ENCODE results near the gene C3orf18.

Gene C3orf18

DNA sequence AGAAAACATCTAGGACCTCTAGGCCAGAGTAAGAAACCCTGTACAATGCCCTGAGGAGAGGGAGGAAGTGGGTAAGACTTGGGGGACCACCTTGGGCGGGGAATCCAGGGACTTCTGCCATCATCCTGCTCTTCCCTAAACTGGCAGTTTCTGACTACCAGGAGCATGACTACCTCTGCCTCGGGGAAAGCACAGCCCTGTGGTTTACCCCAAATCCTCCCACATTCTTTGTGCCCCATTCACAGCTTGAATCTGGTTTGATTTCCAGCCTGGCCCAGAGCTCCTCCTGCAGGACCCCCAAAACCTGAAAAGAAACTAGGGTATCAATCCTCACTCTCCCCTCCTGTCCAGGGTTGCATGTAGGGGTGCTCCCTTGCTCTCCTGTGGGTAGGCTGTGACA, 4.7 kb downstream of the C3orf18 start:
- H3K4me3 ChIP-seq (ENCODE audit: low read length) = no peak overlapping the region
- peak; percentile 86 for DNase-seq (ENCODE audit: low read depth)
- TF ChIP-seq, protein P1, sequence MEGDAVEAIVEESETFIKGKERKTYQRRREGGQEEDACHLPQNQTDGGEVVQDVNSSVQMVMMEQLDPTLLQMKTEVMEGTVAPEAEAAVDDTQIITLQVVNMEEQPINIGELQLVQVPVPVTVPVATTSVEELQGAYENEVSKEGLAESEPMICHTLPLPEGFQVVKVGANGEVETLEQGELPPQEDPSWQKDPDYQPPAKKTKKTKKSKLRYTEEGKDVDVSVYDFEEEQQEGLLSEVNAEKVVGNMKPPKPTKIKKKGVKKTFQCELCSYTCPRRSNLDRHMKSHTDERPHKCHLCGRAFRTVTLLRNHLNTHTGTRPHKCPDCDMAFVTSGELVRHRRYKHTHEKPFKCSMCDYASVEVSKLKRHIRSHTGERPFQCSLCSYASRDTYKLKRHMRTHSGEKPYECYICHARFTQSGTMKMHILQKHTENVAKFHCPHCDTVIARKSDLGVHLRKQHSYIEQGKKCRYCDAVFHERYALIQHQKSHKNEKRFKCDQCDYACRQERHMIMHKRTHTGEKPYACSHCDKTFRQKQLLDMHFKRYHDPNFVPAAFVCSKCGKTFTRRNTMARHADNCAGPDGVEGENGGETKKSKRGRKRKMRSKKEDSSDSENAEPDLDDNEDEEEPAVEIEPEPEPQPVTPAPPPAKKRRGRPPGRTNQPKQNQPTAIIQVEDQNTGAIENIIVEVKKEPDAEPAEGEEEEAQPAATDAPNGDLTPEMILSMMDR (IDR thresholded peaks at IDR 0.05; ENCODE audit: insufficient read depth, low read depth, low read length, missing control alignments) = no peak

DNA sequence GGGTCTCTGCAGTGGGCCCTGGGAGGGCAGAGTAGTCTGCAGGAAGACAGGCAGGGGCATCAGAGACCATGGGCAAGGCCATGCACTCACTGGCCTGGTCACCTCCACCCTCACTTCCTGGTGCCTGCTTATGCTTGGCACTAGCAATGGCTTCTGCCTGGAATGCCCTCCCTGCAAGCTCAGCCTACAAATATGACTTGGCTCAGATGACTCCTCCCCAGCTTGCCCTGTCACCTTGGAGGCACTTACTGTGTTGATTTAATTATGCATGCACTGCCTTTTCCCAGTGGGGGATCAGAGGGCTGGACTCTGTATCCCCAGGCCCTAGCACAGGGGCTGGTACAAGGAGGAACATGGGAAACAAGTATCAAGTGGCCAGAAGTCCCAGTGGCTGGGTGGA, 7.8 kb downstream of the C3orf18 start:
- no peak overlapping the region for H3K4me3 ChIP-seq (ENCODE audit: low read length)
- peak; percentile 48 for DNase-seq (ENCODE audit: low read depth)
- TF ChIP-seq, protein P1 (IDR thresholded peaks at IDR 0.05; ENCODE audit: insufficient read depth, low read depth, low read length, missing control alignments) = no peak

DNA sequence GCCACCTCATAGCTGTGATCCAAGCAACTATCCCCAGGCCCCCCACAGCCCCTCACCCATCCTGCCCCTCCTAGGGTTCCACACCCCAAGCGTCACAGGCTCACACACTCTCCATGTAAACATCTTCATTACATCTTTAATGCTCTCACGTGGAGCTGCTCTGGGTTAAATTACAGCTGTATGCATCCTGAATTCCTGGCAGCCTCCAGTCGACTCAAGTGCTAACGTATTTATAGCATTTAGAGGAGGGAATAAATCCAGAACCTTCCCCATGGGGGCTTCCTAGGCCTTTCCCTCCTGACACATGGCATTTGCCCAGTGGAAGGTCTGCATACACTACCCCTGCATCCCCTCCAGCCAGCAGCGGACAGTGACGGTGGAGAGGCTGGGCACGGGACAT, 9.6 kb downstream of the C3orf18 start:
- TF ChIP-seq, protein P1 (IDR thresholded peaks at IDR 0.05; ENCODE audit: insufficient read depth, low read depth, low read length, missing control alignments) = no peak
- no peak for DNase-seq (ENCODE audit: low read depth)
- no peak overlapping the region for H3K4me3 ChIP-seq (ENCODE audit: low read length)

DNA sequence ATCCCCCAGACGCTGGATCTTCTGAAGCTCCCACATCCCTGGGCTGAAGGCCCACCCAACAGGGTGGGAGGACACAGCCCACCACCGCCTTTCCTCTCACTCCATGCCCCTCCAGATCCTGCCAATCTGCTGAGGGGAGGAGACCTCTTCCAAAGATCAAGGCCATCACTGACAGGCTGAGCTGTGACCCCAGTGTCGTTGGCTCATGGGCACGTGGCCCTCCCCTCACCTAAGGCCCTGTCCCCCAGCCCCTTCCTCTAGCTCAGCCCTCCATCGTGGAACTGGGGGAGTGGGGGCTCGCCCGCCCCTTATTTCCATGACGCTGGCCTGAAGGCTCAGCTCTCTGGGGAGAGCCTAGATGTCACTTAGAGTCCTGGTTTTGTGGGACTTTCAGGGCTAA, 10.4 kb downstream of the C3orf18 start:
- no peak overlapping the region for H3K4me3 ChIP-seq (ENCODE audit: low read length)
- no peak for DNase-seq (ENCODE audit: low read depth)
- TF ChIP-seq, protein P1 (IDR thresholded peaks at IDR 0.05; ENCODE audit: insufficient read depth, low read depth, low read length, missing control alignments) = no peak

DNA sequence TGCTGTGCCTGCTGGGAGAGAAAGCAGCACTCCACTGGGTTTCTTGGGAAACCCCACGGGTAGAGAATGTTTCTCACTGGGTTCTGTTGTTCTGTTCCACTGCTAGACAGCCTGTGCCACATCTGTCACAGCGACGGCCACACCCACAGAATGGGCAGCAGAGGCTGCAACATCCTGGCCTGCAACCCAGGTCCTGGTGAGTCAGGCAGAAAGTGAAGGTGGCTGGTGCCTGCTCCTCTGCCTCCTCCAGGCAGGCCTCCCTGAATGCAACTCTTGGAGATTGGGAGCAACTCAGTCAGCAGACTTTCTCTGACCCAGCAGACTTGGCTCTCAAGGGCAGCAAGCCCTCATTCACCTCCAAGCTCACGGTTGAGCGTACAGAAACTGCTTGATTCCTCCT, 13.0 kb downstream of the C3orf18 start:
- no peak overlapping the region for H3K4me3 ChIP-seq (ENCODE audit: low read length)
- DNase-seq (ENCODE audit: low read depth) = peak; percentile 15
- TF ChIP-seq, protein P1 (IDR thresholded peaks at IDR 0.05; ENCODE audit: insufficient read depth, low read depth, low read length, missing control alignments) = no peak

DNA sequence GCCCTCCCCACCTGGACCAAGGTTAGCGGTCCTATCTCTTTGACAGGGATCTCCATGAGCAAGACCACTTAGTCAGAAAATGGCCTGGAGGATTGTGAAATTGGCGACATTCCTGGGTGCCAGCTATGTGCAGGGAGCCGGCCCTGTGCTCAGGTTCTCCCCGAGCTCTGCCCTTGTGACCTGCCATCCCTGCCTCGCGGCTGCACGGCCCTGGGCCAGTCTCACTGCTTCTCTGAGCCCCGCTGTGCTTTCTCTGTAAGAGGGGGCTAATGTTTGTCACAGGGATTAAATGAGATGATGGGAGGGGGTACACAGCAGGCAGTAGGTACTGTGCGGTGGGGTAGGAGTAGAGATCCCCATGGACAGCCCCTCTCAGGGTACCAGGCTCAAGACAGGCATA, 14.9 kb downstream of the C3orf18 start:
- H3K4me3 ChIP-seq (ENCODE audit: low read length) = no peak overlapping the region
- TF ChIP-seq, protein P1 (IDR thresholded peaks at IDR 0.05; ENCODE audit: insufficient read depth, low read depth, low read length, missing control alignments) = no peak
- DNase-seq (ENCODE audit: low read depth) = no peak

DNA sequence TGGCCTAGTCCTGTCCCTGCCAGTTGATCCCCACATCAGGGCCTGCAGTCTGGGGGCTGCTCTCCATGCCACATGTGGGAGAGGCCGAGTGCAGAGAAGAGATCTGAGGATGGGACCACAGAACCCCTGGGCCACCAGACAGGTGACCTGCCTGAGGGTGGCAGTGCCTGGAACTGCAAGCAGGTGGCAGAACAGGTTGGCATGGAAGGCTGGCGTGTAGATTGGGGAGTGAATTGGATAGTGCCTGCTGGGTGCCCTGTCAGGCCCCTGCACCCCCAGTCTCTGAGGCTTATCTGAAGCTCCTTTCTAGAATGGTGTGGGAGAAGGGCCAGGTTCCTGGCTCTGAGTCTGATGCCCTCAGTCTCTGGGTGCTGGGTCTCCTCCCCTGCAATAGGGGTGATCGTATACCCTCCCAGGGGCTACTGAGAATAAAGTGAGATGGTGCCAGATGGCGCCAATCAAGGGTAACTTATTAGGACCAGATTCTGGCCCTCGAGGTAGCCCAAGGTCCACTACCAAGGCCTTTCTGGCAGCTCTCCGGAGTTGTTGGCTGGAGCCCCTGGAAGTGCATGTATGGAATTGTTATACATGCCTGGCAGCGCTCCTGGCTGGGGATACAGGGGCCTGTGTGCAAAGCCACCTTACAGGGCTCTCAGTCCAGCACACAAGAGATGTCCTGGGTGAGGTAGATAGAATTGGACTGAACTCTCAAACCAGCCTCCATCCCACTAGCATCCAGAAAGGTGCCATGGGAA, 15.7 kb downstream of the C3orf18 start:
- DNase-seq (ENCODE audit: low read depth) = peak; percentile 13
- TF ChIP-seq, protein P1 (IDR thresholded peaks at IDR 0.05; ENCODE audit: insufficient read depth, low read depth, low read length, missing control alignments) = peak; percentile 20
- H3K4me3 ChIP-seq (ENCODE audit: low read length) = no peak overlapping the region
